Frontal cortex (tissue), 4 donors: ENCODE measurements around the gene NR1D2. TPM values are rescaled to one million over a fixed set of nuclear protein-coding genes. Genes with fewer than 3 reads are reported as not detected.
"Not testable (repeated sequence)": the region's sequence is repeated elsewhere in the genome, so short reads cannot be mapped to it uniquely, and the experiment has no call there.

ENCODE experiments used
- DNase-seq, 2 donors: peaks; one replicate each; pipeline ENCODE4 v3.0.0; 2012; ENCODE audit warnings: low spot score in 2 of 2
- FAIRE-seq: peaks from 2 replicates; lab custom pipeline; 2012; peaks lifted over from hg19 to GRCh38; lab: Jason Lieb, UNC
- total RNA-seq: library from RNA; depleted of rRNA; stranded (reverse); fragments of >200 nt; gene quantifications from one replicate; pipeline ENCODE4 v1.2.3, GENCODE V29; 2014
- donor health status: control.
- donor health status: control.
- donor health status: control.

The NR1D2 gene
- 39.5 TPM for total RNA-seq

DNA sequence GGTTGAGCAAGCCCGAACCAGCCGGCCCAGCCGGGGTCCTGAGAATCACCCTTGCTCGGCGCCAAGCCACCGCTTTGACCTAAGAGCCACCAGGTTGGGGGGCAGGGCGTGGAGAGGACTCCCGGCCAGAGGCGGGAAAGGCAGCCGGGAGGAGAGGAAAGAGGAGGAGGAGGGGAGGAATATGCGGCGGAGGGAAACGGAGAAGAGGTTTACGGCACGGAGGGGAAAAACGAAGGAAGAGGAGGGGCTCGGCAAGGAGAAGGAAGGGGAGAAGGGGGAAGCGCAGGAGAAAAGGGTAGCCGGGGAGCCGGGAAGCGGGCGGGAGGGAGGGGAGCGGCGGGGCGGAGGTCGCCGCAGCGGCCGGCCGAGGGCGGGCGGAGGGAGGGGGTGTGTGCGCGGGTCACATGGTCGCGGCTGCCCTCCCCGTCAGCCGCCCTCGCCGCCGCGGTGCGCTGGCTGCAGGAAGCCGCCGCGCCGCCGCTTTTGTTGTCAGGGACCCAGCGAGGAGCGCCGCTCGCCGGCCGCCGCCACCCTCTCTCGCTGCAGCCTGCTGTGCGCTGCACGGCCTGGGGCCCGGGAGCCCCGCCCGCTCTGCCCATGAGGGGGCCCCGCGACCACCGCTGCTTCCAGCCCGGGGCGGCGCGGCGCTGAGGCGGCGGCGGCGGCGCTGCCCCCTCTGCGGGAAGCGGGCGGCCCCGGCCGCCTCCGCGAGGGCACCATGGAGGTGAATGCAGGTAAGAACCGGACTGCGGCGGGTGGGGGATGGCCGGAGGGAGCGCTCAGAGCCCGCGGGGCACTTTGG, at the start of gene NR1D2:
NR1D2 (plus strand) TSS at position 426 of the 802 bp plus-strand sequence; CDS start at position 719, 293 bp downstream.
- no peak for FAIRE-seq
- DNase-seq: peak; percentile 87 to 90

DNA sequence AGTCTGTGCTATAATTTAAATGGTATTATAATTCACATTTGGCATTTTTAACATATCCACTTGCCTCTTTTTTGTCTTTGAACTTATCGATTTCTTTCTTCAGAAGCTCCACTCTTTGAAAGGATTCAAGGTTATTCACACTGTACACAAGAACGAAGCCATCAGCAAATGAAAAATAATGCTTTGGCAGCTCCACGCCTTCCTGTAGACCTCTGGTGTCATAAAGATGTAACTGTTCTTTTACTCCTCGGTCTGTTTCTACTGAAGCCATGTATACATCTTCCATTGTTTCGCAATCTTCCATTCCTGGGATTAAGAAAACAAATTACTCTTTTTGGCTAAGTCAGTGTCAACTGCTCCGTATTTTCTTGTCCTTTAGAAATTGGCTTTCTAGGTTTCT, 44.3 kb upstream of the NR1D2 start:
- DNase-seq: no peak
- no peak for FAIRE-seq

DNA sequence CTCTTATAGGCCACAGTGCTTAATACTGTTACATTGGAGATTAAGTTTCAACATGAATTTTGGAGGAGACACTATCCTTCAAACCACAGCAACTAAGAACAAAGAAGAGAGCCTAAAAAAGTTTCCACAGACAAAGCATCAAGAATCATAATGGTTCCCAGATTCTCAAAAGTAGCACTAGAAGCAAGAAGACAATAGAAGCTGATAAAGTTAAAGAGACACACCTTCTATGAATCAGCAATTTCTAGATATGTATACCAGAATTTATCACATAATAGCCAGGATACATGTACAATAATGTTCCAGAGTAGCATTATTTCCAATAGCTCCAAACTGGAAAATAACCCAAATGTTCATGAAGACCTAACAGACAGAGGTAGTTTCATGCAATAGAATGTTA, 40.5 kb upstream of the NR1D2 start:
- FAIRE-seq (no peak), DNase-seq (no peak)

DNA sequence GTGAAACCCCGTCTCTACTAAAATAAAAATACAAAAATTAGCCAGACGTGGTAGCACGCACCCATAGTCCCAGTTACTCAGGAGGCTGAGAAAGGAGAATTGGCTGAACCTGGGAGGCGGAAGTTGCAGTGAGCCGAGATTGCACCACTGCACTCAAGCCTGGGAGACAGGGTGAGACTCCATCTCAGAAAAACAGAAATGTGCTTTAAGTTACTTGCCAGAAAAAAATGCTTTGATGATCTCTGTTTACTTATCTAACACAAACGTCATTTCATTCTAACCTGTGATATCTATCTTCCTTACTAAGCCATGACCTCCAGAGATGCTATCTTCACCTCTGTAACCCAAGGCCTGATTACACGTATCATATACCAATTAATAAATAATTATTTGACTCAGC, 35.7 kb upstream of the NR1D2 start:
- FAIRE-seq (no peak), DNase-seq (no peak)

DNA sequence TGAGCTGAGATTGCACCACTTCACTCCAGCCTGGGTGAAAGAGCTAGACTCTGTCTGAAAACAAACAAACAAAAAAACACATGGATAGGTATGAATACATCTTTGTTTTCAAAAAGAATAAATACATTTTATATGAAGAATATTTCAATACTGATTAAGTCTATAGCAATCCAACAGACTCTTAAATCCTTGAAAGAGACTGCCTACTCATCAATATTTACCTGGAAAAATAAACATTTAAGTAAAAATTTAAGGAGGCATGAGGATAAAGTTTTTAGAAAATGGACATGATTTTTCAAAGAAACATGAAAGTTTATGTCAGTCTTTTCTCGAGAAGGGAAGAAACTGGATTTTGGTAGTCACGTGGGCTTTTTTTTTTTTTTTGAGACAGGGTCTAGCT, 33.7 kb upstream of the NR1D2 start:
- FAIRE-seq (no peak), DNase-seq (no peak)

DNA sequence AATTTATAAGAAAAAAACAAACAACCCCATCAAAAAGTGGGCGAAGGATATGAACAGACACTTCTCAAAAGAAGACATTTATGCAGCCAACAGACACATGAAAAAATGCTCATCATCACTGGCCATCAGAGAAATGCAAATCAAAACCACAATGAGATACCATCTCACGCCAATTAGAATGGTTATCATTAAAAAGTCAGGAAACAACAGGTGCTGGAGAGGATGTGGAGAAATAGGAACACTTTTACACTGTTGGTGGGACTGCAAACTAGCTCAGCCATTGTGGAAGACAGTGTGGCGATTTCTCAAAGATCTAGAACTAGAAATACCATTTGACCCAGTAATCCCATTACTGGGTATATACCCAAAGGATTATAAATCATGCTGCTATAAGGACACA, 32.8 kb upstream of the NR1D2 start:
- not testable (repeated sequence) for FAIRE-seq, DNase-seq

DNA sequence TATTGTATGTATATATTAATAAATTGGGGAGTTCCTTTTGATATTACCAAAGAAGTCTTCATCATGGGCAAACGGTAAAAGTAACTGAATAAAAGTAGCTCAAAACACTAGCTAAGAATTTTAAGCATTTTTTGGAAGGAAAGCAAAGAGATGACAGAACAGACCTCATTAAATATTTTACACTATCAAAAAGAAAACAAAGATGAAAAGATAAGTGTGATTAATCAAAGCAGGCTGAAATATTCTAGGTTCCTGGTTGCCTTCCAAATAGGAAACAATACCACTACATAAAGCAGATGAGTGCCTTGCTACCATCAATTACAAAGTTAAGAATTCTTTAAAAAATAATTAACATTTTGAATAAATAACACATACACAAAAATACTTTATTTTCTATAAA, 31.9 kb upstream of the NR1D2 start:
- no peak for FAIRE-seq

DNA sequence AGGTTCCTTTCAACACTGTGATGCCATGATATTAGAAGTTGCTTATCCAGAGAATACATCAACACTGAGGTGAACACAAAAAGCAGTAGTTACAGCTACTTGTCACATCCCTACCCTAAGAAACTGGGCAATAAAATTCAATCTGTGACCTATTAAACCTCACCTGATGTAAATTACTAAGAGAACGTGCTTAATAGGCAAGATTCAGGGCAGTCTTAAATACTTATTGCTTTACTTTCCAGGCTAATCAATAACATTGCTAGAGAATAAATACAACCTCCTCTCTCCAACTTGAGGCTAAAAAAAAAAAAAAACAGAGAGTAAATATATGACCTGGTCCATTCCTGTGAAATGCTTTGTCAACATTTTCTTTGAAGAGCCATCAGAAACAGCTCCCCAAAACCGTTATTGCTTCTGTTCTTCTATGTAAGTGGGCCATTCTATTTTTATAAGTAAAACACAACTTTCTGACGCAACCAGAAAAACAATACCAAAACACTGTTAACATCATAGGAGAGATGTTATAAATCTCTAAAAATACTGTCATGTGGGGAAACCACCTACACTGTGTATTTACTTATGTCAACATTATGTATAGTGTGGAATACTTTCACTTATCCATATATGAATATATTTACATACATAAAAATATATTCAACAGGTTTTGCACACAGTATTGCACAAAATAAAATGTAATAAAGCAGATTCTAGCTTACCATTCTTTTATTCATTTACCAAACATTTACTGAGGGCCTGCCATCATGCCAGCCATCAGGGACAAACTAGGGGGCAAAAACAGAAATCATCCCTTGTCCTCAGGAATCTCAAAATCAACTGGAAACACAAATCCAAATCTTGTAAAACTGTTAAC, 31.0 kb upstream of the NR1D2 start:
- DNase-seq (no peak), FAIRE-seq (no peak)

More for the DNA sequence above, 31.9 kb upstream of the NR1D2 start:
- no peak for DNase-seq

DNA sequence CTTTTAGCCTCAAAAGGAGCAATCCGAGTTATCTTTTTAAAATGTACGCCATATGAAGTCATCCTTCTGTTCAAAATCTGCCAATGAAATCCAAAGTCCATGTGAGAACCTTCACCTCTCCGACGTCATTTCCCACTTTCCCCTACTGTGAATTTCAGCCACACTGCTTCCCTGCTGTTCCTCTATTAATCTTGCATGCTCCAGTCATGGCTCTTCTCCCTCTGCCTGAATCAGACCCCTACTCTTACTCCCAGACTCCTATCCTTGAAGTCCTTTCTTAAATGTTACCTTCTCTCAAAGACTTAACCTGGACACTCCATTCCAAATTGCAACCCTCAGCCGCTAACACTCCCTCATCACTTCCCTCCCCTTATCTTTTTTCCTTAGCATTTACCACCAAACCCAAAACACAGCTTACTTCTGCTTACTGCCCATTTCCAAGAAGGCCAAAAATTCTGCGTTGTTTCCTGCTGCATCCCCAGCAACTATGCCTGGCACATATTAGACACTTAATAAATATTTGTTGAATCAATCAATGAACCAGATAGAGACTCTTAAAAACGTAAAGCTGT, 29.5 kb upstream of the NR1D2 start:
- DNase-seq (peak in 1 of 2 donors; percentile 15), FAIRE-seq (no peak)

DNA sequence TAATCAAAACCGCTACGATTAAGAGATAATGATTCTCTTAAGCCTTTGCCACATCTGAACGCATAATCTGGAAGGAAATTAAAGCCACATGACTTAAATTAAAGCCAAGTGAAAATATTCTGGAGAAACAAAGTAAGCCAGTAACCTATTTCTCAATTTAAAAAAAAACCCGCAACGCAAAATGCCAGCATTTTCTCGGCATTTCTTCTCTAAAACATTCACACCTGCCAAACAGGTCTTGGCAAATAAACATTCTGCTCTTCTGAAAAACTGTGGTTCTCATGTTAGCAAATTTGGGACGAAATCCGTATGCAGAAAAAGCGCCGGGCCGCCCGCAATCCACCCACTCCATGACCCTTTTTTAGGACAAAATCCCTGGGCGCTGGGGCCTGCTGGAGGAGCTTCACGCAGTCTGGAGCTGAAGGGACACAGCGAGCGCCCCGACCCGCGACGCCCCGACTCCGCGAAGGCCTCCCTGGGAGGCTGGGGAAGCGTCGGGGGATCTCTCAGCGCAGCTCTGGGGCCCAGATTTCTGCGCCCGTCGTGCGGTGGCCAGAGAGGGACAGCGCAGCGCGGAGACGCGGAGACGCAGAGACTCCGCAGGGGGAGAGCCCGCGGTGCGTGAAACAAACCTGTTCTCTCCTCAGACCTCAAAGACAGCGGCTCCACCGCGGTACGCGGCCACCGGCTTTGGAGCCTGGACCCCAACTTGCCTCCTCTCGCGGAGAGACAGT, 28.8 kb upstream of the NR1D2 start:
- peak in 1 of 2 donors; percentile 42 for DNase-seq
- FAIRE-seq: no peak

DNA sequence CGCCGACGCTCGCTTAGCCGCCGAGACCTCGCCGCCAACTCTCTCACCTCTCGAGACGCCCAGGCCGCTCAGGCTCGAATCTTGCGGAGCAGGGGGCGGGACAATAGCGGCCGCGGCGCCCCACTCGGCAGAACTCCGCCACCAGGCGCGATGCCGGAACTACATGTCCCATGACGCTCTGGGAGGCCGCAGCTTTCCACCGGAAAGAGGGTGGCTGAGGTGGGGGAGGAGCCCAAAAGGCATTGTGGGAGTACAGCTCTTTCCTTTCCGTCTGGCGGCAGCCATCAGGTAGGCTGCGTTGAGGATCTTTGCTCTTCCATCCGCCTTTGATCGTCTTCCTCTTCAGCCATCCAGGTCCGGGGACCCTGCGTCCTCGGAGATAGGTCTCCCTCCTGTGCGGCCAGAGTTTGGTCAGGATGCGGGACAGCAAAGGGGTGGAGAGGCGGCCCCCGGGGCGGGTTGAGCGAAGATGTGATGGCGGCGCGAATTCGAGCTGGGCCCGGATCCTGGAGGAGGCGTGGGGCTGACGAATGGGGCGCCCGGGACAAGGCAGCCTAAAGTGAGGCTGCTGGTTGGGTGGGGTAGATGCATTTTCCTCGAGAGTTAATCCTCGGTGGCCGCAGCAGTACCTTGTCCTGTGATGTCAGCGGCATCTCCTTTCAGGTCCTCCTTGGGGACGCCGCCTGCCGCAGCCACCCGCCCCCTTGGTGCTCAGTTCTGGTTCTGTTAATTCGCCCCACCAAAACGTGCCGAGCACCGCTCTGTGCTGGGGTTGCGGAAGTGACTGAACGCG, 28.0 kb upstream of the NR1D2 start, which contains the start of the genes NKIRAS1 and RPL15:
NKIRAS1 (minus strand) TSS at position 105 of the 793 bp plus-strand sequence. CDS start 6,086 bp downstream, outside the sequence.
RPL15 (plus strand) TSS at position 247 of the 793 bp plus-strand sequence. CDS start 728 bp downstream, outside the sequence.
- no peak for FAIRE-seq
- DNase-seq: peak; percentile 83 to 93

DNA sequence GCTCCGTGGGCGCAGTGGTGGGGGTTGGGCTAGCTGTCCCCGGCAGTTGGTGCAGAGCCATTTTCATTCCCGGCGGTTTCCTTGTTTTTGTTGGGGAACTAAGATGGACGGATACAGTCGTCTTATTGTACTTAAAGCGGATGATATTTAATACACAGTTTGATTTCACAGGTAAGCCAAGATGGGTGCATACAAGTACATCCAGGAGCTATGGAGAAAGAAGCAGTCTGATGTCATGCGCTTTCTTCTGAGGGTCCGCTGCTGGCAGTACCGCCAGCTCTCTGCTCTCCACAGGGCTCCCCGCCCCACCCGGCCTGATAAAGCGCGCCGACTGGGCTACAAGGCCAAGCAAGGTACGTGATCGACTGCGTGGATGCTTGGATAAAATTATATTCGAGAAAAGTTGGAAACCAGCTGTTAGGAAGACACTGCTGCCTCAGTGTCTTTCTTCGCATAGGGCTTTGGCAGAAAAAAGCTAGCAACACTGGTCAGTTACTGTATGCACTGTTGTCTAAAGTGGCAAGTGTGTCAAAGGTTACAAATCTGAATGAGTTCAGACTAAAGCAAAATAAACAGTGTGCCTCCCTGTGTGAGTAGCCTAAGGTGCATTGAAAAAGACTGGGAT, 27.3 kb upstream of the NR1D2 start:
- DNase-seq, FAIRE-seq: not testable (repeated sequence)

DNA sequence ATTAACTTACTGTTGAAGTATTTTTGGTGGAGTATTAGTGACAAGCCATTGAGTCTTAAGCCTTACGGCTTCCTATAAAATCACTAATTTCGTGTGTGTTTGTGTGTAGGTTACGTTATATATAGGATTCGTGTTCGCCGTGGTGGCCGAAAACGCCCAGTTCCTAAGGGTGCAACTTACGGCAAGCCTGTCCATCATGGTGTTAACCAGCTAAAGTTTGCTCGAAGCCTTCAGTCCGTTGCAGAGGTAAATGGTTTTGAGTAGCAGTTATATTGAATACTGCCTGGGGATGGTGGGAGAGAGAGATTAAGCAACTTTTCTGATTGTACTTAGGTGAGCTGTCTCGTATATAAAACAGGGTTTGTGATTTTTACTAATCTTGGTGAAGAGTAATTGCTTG, 26.8 kb upstream of the NR1D2 start:
- not testable (repeated sequence) for FAIRE-seq, DNase-seq

DNA sequence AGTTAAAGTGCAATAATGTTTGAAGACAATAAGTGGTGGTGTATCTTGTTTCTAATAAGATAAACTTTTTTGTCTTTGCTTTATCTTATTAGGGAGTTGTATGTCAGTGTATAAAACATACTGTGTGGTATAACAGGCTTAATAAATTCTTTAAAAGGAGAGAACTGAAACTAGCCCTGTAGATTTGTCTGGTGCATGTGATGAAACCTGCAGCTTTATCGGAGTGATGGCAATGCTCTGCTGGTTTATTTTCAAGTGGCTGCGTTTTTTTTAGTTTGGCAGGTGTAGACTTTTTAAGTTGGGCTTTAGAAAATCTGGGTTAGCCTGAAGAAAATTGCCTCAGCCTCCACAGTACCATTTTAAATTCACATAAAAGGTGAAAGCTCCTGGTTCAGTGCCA, 25.5 kb upstream of the NR1D2 start:
- no peak for FAIRE-seq
- no peak for DNase-seq

DNA sequence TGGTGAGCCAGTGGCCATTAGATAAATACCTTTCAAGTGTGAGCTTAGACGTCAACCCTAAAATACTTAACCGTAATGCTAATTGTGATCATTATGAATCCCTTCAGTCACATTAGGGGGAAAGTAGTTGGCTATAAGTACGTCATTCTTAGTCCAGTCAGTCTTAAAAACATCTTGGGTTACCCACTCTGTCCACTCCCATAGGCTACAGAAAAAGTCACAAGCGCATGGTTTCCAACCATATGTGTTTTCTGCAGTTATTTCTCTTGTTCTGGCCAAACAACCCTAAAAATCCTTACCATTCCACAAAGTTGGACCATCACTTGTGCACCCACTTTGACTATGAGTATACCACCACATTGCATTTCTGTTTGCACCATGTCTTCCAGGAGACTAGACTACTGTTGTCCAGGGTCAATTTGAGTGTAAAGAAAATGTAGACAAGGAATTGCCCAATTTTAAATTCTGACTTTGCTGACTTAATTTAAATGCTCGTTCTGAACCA, 24.9 kb upstream of the NR1D2 start:
- DNase-seq (no peak), FAIRE-seq (no peak)

DNA sequence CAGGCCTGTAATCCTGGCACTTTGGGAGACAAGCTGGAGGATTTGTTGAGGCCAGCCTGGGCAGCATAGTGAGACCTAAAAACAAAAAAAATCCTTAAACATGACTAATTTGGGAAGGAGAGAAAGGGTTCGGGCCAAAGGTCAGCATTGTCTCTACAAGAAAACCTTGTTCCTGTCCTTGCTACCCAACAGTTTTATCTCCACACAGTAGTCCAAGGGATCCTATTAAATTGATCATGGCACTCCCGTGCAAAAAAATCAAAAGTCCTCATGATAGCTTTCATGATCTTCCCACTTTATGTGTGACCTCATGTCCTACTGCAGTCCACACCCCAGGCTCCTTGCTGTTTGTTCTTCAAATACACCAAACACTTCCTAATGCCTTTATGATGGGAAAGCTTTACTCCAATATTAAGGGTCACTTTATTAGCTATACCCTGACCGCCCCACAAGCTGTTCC, 24.0 kb upstream of the NR1D2 start:
- DNase-seq (no peak), FAIRE-seq (no peak)

DNA sequence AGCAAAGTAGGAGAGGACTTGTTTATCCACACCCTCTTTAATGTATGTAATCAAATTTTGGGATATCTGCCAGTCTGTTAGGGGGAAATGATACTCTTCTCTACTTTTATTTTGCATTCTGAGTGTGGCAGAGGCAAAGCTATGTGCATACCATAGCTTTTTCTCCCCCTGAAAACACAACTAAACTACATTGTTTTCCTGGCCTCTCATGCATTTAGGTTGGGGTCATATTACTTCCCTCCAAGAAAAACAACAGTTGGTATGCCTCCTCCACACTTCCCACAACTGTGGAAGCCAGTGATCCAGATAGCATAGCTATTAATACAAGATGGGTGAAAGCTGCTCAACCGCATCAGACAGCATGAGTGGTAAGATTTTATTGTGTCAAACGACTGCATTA, 21.3 kb upstream of the NR1D2 start:
- no peak for FAIRE-seq
- DNase-seq: no peak

DNA sequence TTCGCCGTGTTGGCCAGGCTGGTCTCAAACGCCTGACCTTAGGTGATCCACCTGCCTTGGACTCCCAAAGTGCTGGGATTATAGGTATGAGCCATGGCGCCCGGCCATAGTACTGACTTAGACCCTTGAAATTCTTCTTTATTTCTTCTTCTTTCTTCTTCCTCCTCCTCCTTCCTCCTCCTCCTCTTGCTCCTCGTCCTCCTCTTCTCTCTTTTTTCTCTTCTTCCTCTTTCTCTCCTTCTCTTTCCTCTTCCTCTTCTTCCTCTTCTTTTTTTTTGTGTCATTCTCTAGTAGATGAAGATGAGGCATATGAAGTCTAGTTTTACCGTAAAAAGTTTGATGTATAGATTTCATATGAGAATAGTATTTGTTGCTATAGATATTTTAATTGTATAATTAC, 18.8 kb upstream of the NR1D2 start:
- FAIRE-seq (no peak), DNase-seq (no peak)
